ENCODE data around the gene CFAP45. TPM values are rescaled to one million over a fixed set of nuclear protein-coding genes. Genes with fewer than 3 reads are reported as not detected.
A peak's percentile ranks its signal among the peaks of the same experiment; 100 is the strongest.

CFAP45 gene
- total and polyA plus RNA-seq, 9 of the 15 experiments (the other 6 are each of a cell fraction or from before 2014, with no cell fraction given): 0.65 to 2.4 (median 1.5) TPM

GRCh38 chr1:159945483-159946241 lies 45.7 kb upstream of the CFAP45 start, which contains the start of gene IGSF9 (continued):
- TF ChIP-seq CSDE1 (IDR thresholded peaks at IDR 0.05): peak in 1 of 2 experiments; percentile 64; a peak in 1 of 4 replicates
- peak; percentile 82; the same call in 1 of the 2 replicates for TF ChIP-seq SAFB (IDR thresholded peaks at IDR 0.05; ENCODE audit: borderline replicate concordance, low read depth, low read length)
- TF ChIP-seq EP400 (IDR thresholded peaks at IDR 0.05): peak; percentile 80; the same call in 1 of the 2 replicates
- no peak for TF ChIP-seq BCOR (IDR thresholded peaks at IDR 0.05)
- peak; percentile 12 for TF ChIP-seq TBP (optimal IDR thresholded peaks at IDR 0.05; ENCODE audit: low read depth, low read length)
- no peak for TF ChIP-seq GTF2A2 (tag; IDR thresholded peaks at IDR 0.05)
- TF ChIP-seq CTBP1 (IDR thresholded peaks at IDR 0.05; ENCODE audit: borderline replicate concordance): peak; percentile 75
- no peak for TF ChIP-seq BDP1 (IDR thresholded peaks at IDR 0.05; ENCODE audit: insufficient read depth, insufficient read length)
- peak; percentile 77 for TF ChIP-seq BHLHE40 (IDR thresholded peaks at IDR 0.05; ENCODE audit: low read length)
- TF ChIP-seq SMAD4 (CRISPR knock-in tag; conservative IDR thresholded peaks at IDR 0.05): peak; percentile 55; the same call in 1 of the 2 replicates
- TF ChIP-seq LCOR (CRISPR knock-in tag; IDR thresholded peaks at IDR 0.05): peak; percentile 81
- TF ChIP-seq MBD2 (IDR thresholded peaks at IDR 0.05; ENCODE audit: borderline replicate concordance, low read depth): peak; percentile 56; the same call in 1 of the 2 replicates
- no peak for TF ChIP-seq MAFF (IDR thresholded peaks at IDR 0.05; ENCODE audit: low read length)
- peak; percentile 89 to 94 for TF ChIP-seq E2F6 (IDR thresholded peaks at IDR 0.05; ENCODE audit: borderline replicate concordance in 1 of 2, extremely low read depth in 1 of 2, insufficient read depth in 1 of 2, insufficient read length in 1 of 2, low read depth in 1 of 2, low read length in 1 of 2, poor library complexity in 1 of 2, severe bottlenecking in 1 of 2)
- TF ChIP-seq ID3 (CRISPR knock-in tag; IDR thresholded peaks at IDR 0.05): no peak
- 0 out of 2 replicates have a peak, but pooled peaks have one; percentile 55 for TF ChIP-seq ID3 (tag; IDR thresholded peaks at IDR 0.05)
- peak; percentile 19; the same call in 1 of the 2 replicates for TF ChIP-seq DEAF1 (CRISPR knock-in tag; IDR thresholded peaks at IDR 0.05)
- no peak for TF ChIP-seq EP300 (IDR thresholded peaks at IDR 0.05; ENCODE audit: low read length)
- TF ChIP-seq UBTF (IDR thresholded peaks at IDR 0.05; ENCODE audit: borderline replicate concordance in 1 of 2, low read depth in 2 of 2, low read length in 2 of 2): 0 out of 4 replicates have a peak, but pooled peaks of 1 of the 2 experiments have one; percentile 35
- peak; percentile 63 to 78 (median 72) for TF ChIP-seq CTCF (IDR thresholded peaks at IDR 0.05 in 2 of 3, conservative IDR thresholded peaks at IDR 0.05 in 1 of 3; ENCODE audit: insufficient read depth in 2 of 3, low read depth in 1 of 3, low read length in 3 of 3)
- TF ChIP-seq CREM (IDR thresholded peaks at IDR 0.05; ENCODE audit: low read depth): peak; percentile 79

All from K562 (cell line).